Endometrial microvascular endothelial cells (primary cell): ENCODE measurements around the gene DPAGT1. TPM values are rescaled to one million over a fixed set of nuclear protein-coding genes. Genes with fewer than 3 reads are reported as not detected.

Source experiments
- total RNA-seq: library from RNA; depleted of rRNA; stranded (reverse); fragments of >200 nt; gene quantifications from one replicate; pipeline ENCODE4 v1.2.3, GENCODE V29; 2015; ENCODE audit errors: inconsistent ontology term

The DPAGT1 gene
- total RNA-seq, 1 donor from 2014 or later = 35.8 TPM

Other genes with a start within 250 kb of the DPAGT1 start
- not detected for gene CXCR5, start 218.0 kb downstream of the DPAGT1 start, total RNA-seq
- gene BCL9L, start 175.9 kb downstream of the DPAGT1 start, total RNA-seq = 10.9 TPM
- not detected for gene UPK2, start 145.6 kb downstream of the DPAGT1 start, total RNA-seq
- gene FOXR1, start 130.1 kb downstream of the DPAGT1 start, total RNA-seq = not detected
- gene CENATAC, start 103.7 kb downstream of the DPAGT1 start, total RNA-seq = 6.6 TPM
- 1,064 TPM for gene RPS25, start 83.5 kb downstream of the DPAGT1 start, total RNA-seq
- 82.7 TPM for gene TRAPPC4, start 83.1 kb downstream of the DPAGT1 start, total RNA-seq
- 22.6 TPM for gene SLC37A4, start 71.0 kb downstream of the DPAGT1 start, total RNA-seq
- gene HYOU1, start 44.6 kb downstream of the DPAGT1 start, total RNA-seq = 138 TPM
- gene VPS11, start 34.0 kb downstream of the DPAGT1 start, total RNA-seq = 23.9 TPM
- gene HMBS, start 17.0 kb downstream of the DPAGT1 start, total RNA-seq = 8.2 TPM
- gene C2CD2L, start 5.5 kb upstream of the DPAGT1 start, total RNA-seq = 6.2 TPM
- 11.4 TPM for gene HINFP, start 19.7 kb upstream of the DPAGT1 start, total RNA-seq
- not detected for gene ABCG4, start 47.2 kb upstream of the DPAGT1 start, total RNA-seq
- 16.7 TPM for gene NLRX1, start 66.9 kb upstream of the DPAGT1 start, total RNA-seq
- not detected for gene NHERF4, start 83.6 kb upstream of the DPAGT1 start, total RNA-seq
- 20.4 TPM for gene CBL, start 104.5 kb upstream of the DPAGT1 start, total RNA-seq
- 5,407 TPM for gene MCAM, start 215.3 kb upstream of the DPAGT1 start, total RNA-seq
- gene RNF26, start 232.7 kb upstream of the DPAGT1 start, total RNA-seq = 18.2 TPM
- gene C1QTNF5, start 239.0 kb upstream of the DPAGT1 start, total RNA-seq = 115 TPM
- gene MFRP, start 244.9 kb upstream of the DPAGT1 start, total RNA-seq = not detected